A549 (cell line): ENCODE measurements around the gene FKBP3.

Source experiments
- EP300 ChIP-seq, 2 experiments: fragments of >200 bp; sonication (Bioruptor Twin); formaldehyde crosslinking; IDR thresholded peaks; 2 replicates in 1 of 2; 3 replicates in 1 of 2; pipeline ENCODE4 v1.6.1; 2016 to 2017
- RFX5 ChIP-seq: fragments of 450-650 bp; IDR thresholded peaks from 2 replicates; pipeline ENCODE4 v1.7.1; 2014; ENCODE audit warnings: antibody characterized with exemption, mild to moderate bottlenecking, moderate library complexity
- TF ChIP-seq, protein P1 (sequence below): fragments of >200 bp; sonication (Bioruptor Twin); formaldehyde crosslinking; IDR thresholded peaks from 3 replicates; pipeline ENCODE4 v1.5.1; 2016

DNA sequence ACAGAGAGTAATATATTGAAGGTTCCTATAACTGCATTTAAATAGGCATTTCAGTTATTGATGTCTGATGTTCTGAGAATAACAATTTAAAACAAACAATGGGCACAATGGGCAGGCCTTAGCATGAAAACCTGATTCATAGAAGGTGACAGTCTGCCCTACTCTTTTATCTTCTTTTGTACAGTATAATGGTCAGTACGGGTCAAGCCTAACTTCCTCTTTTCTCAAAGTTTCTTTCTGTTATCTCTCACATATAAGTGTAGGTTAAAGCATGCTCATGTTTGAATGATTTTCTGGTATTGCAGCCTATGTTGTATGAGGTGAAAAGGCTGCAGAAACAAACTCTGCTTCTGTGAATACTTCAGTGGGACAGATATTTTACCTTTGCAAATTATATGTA is 14.2 kb downstream of the FKBP3 start:
- TF ChIP-seq, protein P1, sequence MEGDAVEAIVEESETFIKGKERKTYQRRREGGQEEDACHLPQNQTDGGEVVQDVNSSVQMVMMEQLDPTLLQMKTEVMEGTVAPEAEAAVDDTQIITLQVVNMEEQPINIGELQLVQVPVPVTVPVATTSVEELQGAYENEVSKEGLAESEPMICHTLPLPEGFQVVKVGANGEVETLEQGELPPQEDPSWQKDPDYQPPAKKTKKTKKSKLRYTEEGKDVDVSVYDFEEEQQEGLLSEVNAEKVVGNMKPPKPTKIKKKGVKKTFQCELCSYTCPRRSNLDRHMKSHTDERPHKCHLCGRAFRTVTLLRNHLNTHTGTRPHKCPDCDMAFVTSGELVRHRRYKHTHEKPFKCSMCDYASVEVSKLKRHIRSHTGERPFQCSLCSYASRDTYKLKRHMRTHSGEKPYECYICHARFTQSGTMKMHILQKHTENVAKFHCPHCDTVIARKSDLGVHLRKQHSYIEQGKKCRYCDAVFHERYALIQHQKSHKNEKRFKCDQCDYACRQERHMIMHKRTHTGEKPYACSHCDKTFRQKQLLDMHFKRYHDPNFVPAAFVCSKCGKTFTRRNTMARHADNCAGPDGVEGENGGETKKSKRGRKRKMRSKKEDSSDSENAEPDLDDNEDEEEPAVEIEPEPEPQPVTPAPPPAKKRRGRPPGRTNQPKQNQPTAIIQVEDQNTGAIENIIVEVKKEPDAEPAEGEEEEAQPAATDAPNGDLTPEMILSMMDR, result no peak
- TF ChIP-seq RFX5 (no peak), EP300 (IDR thresholded peaks at IDR 0.05) (no peak)
